HCT116 (cell line): Measurements from ENCODE around the gene TAPT1.

ENCODE experiments used
- EZH2 ChIP-seq: fragments of 200-600 bp; sonication (generic); IDR thresholded peaks from 2 replicates; pipeline ENCODE4 v1.6.1; 2017; ENCODE audit warnings: antibody characterized with exemption, mixed run types
- EZH2phosphoT487 ChIP-seq: fragments of 200-600 bp; IDR thresholded peaks from 2 replicates; pipeline ENCODE4 v1.6.1; 2018; ENCODE audit warnings: antibody characterized with exemption, borderline replicate concordance
- JUND ChIP-seq: IDR thresholded peaks from 2 replicates; pipeline ENCODE4 v1.6.1; 2012
- POLR2AphosphoS5 ChIP-seq: IDR thresholded peaks from 2 replicates; pipeline ENCODE4 v1.6.1; 2011; ENCODE audit warnings: mild to moderate bottlenecking, low read depth, low read length, moderate library complexity
- SIN3A ChIP-seq: IDR thresholded peaks from 2 replicates; pipeline ENCODE4 v1.6.1; 2012; ENCODE audit warnings: low read depth
- YY1 ChIP-seq: IDR thresholded peaks from 2 replicates; pipeline ENCODE4 v1.6.1; 2011; ENCODE audit warnings: low read length, low read depth, moderate library complexity, mild to moderate bottlenecking; ENCODE audit not compliant: insufficient replicate concordance; ENCODE audit errors: extremely low read depth
- ZFX ChIP-seq: fragments of 450-650 bp; IDR thresholded peaks from 2 replicates; pipeline ENCODE4 v1.6.1; 2017
- TF ChIP-seq, protein P1 (sequence below): IDR thresholded peaks from 2 replicates; pipeline ENCODE4 v1.6.1; 2012; ENCODE audit warnings: low read depth
- TF ChIP-seq, protein P2 (sequence below), 3 experiments: fragments of 200-600 bp in 1 of 3; sonication (generic) in 1 of 3; IDR thresholded peaks in 2 of 3; conservative IDR thresholded peaks in 1 of 3; 2 replicates each; pipeline ENCODE4 v1.5.1; 2012 to 2017; ENCODE audit warnings: low read depth in 2 of 3, low read length in 2 of 3, antibody characterized with exemption in 1 of 3, borderline replicate concordance in 1 of 3, control low read depth in 1 of 3, mild to moderate bottlenecking in 1 of 3, mixed read lengths in 1 of 3, mixed run types in 1 of 3, moderate library complexity in 1 of 3; ENCODE audit not compliant: insufficient read depth in 1 of 3

DNA sequence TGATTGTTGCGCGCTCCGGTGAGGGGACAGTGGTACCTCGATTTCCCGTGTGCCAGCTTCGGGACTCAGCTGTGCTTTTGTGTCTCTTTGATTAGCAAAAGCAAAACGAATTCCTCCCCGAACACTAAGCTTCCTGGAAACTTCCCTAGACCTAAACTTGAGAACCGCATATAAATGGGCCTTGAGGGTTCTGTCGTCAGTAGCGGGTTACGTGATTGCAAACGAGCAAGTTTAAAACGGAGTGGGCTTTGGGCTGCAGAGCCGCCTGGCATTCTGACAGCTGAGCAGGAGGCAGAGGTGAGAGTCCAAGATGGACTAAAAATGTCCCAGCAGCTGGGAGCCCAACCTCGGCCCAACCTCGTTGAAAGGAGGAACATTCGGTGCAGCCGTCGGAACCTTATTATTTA, 1.2 kb upstream of the TAPT1 start:
- TF ChIP-seq YY1 (no peak), SIN3A (no peak), POLR2AphosphoS5 (no peak), ZFX (no peak), EZH2phosphoT487 (no peak), EZH2 (no peak), JUND (no peak)
- TF ChIP-seq, protein P1, sequence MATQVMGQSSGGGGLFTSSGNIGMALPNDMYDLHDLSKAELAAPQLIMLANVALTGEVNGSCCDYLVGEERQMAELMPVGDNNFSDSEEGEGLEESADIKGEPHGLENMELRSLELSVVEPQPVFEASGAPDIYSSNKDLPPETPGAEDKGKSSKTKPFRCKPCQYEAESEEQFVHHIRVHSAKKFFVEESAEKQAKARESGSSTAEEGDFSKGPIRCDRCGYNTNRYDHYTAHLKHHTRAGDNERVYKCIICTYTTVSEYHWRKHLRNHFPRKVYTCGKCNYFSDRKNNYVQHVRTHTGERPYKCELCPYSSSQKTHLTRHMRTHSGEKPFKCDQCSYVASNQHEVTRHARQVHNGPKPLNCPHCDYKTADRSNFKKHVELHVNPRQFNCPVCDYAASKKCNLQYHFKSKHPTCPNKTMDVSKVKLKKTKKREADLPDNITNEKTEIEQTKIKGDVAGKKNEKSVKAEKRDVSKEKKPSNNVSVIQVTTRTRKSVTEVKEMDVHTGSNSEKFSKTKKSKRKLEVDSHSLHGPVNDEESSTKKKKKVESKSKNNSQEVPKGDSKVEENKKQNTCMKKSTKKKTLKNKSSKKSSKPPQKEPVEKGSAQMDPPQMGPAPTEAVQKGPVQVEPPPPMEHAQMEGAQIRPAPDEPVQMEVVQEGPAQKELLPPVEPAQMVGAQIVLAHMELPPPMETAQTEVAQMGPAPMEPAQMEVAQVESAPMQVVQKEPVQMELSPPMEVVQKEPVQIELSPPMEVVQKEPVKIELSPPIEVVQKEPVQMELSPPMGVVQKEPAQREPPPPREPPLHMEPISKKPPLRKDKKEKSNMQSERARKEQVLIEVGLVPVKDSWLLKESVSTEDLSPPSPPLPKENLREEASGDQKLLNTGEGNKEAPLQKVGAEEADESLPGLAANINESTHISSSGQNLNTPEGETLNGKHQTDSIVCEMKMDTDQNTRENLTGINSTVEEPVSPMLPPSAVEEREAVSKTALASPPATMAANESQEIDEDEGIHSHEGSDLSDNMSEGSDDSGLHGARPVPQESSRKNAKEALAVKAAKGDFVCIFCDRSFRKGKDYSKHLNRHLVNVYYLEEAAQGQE: no peak
- TF ChIP-seq, protein P2, sequence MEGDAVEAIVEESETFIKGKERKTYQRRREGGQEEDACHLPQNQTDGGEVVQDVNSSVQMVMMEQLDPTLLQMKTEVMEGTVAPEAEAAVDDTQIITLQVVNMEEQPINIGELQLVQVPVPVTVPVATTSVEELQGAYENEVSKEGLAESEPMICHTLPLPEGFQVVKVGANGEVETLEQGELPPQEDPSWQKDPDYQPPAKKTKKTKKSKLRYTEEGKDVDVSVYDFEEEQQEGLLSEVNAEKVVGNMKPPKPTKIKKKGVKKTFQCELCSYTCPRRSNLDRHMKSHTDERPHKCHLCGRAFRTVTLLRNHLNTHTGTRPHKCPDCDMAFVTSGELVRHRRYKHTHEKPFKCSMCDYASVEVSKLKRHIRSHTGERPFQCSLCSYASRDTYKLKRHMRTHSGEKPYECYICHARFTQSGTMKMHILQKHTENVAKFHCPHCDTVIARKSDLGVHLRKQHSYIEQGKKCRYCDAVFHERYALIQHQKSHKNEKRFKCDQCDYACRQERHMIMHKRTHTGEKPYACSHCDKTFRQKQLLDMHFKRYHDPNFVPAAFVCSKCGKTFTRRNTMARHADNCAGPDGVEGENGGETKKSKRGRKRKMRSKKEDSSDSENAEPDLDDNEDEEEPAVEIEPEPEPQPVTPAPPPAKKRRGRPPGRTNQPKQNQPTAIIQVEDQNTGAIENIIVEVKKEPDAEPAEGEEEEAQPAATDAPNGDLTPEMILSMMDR (IDR thresholded peaks at IDR 0.05 in 2 of 3, conservative IDR thresholded peaks at IDR 0.05 in 1 of 3; ENCODE audit: borderline replicate concordance in 1 of 3, insufficient read depth in 1 of 3, low read depth in 2 of 3, low read length in 2 of 3): no peak
